ENCODE measurements around the gene SLC9B1.
A peak's percentile ranks its signal among the peaks of the same experiment; 100 is the strongest.

SLC9B1 gene

GRCh38 chr4:103029300-103029699 is 9.8 kb upstream of the SLC9B1 start:
- no peak for TF ChIP-seq CTCF (IDR thresholded peaks at IDR 0.05; ENCODE audit: low read depth, low read length)
- no peak overlapping the region for H3K4me3 ChIP-seq (replicated peaks in 1 of 2; ENCODE audit: low read depth in 2 of 2, low read length in 2 of 2)
- DNase-seq (ENCODE audit: low read depth in 2 of 2): no peak

- peak in 1 of 2 donors; percentile 18 for DNase-seq (ENCODE audit: low read depth in 2 of 2)
- H3K4me3 ChIP-seq (replicated peaks in 1 of 2; ENCODE audit: low read depth in 2 of 2, low read length in 2 of 2): no peak overlapping the region
- no peak for TF ChIP-seq CTCF (IDR thresholded peaks at IDR 0.05; ENCODE audit: low read depth, low read length)
Measured at GRCh38 chr4:103026868-103027267, 7.4 kb upstream of the SLC9B1 start.

- no peak overlapping the region for H3K4me3 ChIP-seq (replicated peaks in 1 of 2; ENCODE audit: low read depth in 2 of 2, low read length in 2 of 2)
- TF ChIP-seq CTCF (IDR thresholded peaks at IDR 0.05; ENCODE audit: low read depth, low read length): no peak
- no peak for DNase-seq (ENCODE audit: low read depth in 2 of 2)
Measured at GRCh38 chr4:103024996-103025395, 5.5 kb upstream of the SLC9B1 start.

GRCh38 chr4:103021120-103021519 is 1.6 kb upstream of the SLC9B1 start:
- H3K4me3 ChIP-seq (replicated peaks in 1 of 2; ENCODE audit: low read depth in 2 of 2, low read length in 2 of 2): no peak overlapping the region
- no peak for DNase-seq (ENCODE audit: low read depth in 2 of 2)
- TF ChIP-seq CTCF (IDR thresholded peaks at IDR 0.05; ENCODE audit: low read depth, low read length): no peak

- no peak for TF ChIP-seq CTCF (IDR thresholded peaks at IDR 0.05; ENCODE audit: low read depth, low read length)
- H3K4me3 ChIP-seq (replicated peaks in 1 of 2; ENCODE audit: low read depth in 2 of 2, low read length in 2 of 2): peak overlapping the region; percentile 40 to 47
- peak in 1 of 2 donors; percentile 70 for DNase-seq (ENCODE audit: low read depth in 2 of 2)
Measured at GRCh38 chr4:103018391-103019307, 856 bp downstream of the SLC9B1 start.

GRCh38 chr4:103012551-103012950 is 7.0 kb downstream of the SLC9B1 start:
- no peak for TF ChIP-seq CTCF (IDR thresholded peaks at IDR 0.05; ENCODE audit: low read depth, low read length)
- H3K4me3 ChIP-seq (replicated peaks in 1 of 2; ENCODE audit: low read depth in 2 of 2, low read length in 2 of 2): no peak overlapping the region
- peak; percentile 15 to 18 for DNase-seq (ENCODE audit: low read depth in 2 of 2)

Measured in cardiac fibroblast (primary cell).